GM23338 (cell line): ENCODE data around the gene GRID2IP. TPM values are rescaled to one million over a fixed set of nuclear protein-coding genes. Genes with fewer than 3 reads are reported as not detected.

ENCODE experiments used
- ATAC-seq: fragments of 200-7000 bp; cut with Tn5 transposase; 3 replicates; pipeline ENCODE4 v1.9.1; 2020
- DNase-seq: peaks from one replicate; pipeline ENCODE4 v3.0.0-alpha.2; 2015; ENCODE audit warnings: low spot score
- H2AFZ ChIP-seq: fragments of 200-600 bp; sonication (generic); 2 replicates; pipeline ENCODE4 v1.8.0; 2016; ENCODE audit warnings: antibody characterized with exemption, mild to moderate bottlenecking, moderate library complexity
- H3F3A ChIP-seq: fragments of 200-600 bp; sonication (generic); replicated peaks from 2 replicates; pipeline ENCODE4 v1.8.0; 2017; ENCODE audit warnings: antibody characterized with exemption, mixed run types, low read depth
- H3K27ac ChIP-seq: fragments of 200-600 bp; sonication (generic); 2 replicates; pipeline ENCODE4 v1.6.1; 2016; ENCODE audit warnings: low read depth
- H3K27me3 ChIP-seq: fragments of 200-600 bp; sonication (generic); 2 replicates; pipeline ENCODE4 v1.8.0; 2016; ENCODE audit warnings: mild to moderate bottlenecking, mixed run types, moderate library complexity; ENCODE audit not compliant: insufficient read depth
- H3K36me3 ChIP-seq: fragments of 200-600 bp; sonication (generic); 2 replicates; pipeline ENCODE4 v1.8.0; 2016; ENCODE audit warnings: mild to moderate bottlenecking; ENCODE audit not compliant: insufficient read depth
- H3K4me1 ChIP-seq: fragments of 200-600 bp; sonication (generic); 2 replicates; pipeline ENCODE4 v1.8.0; 2016; ENCODE audit warnings: mild to moderate bottlenecking, moderate library complexity; ENCODE audit not compliant: insufficient read depth
- H3K4me2 ChIP-seq: fragments of 200-600 bp; sonication (generic); 2 replicates; pipeline ENCODE4 v1.7.1; 2017; ENCODE audit warnings: mixed run types
- H3K4me3 ChIP-seq: fragments of 200-600 bp; sonication (generic); 2 replicates; pipeline ENCODE4 v1.6.1; 2016; ENCODE audit warnings: mixed run types
- H3K79me2 ChIP-seq: fragments of 200-600 bp; sonication (generic); replicated peaks from 2 replicates; pipeline ENCODE4 v1.8.0; 2017; ENCODE audit warnings: mild to moderate bottlenecking; ENCODE audit not compliant: insufficient read depth
- H3K9me2 ChIP-seq: fragments of 200-600 bp; sonication (generic); 2 replicates; pipeline ENCODE4 v1.8.0; 2017; ENCODE audit not compliant: insufficient read depth
- H4K20me1 ChIP-seq: fragments of 200-600 bp; sonication (generic); replicated peaks from 2 replicates; pipeline ENCODE4 v1.8.0; 2017; ENCODE audit warnings: mild to moderate bottlenecking; ENCODE audit not compliant: insufficient read depth
- H3K27ac Mint-ChIP-seq: 2 replicates; pipeline ENCODE4 v1.8.0; 2020; ENCODE audit warnings: inconsistent platforms, mild to moderate bottlenecking, moderate library complexity, mixed read lengths
- H3K27me3 Mint-ChIP-seq: 3 replicates; pipeline ENCODE4 v1.8.0; 2022; ENCODE audit warnings: low read depth, mild to moderate bottlenecking, moderate library complexity, mixed read lengths, inconsistent platforms; ENCODE audit not compliant: insufficient read depth, poor library complexity
- H3K36me3 Mint-ChIP-seq: 3 replicates; pipeline ENCODE4 v1.8.0; 2021; ENCODE audit warnings: low read depth, mild to moderate bottlenecking, inconsistent platforms, moderate library complexity, mixed read lengths
- H3K4me1 Mint-ChIP-seq: 3 replicates; pipeline ENCODE4 v1.8.0; 2020; ENCODE audit warnings: mild to moderate bottlenecking, inconsistent platforms, mixed read lengths
- H3K4me3 Mint-ChIP-seq: 3 replicates; pipeline ENCODE4 v1.8.0; 2021; ENCODE audit warnings: moderate library complexity, mild to moderate bottlenecking, inconsistent platforms, mixed read lengths
- H3K9me3 Mint-ChIP-seq: 3 replicates; pipeline ENCODE4 v1.8.0; 2020; ENCODE audit warnings: moderate library complexity, mild to moderate bottlenecking, inconsistent platforms, mixed read lengths
- CREB1 ChIP-seq: fragments of 250-450 bp; sonication (Bioruptor Pico); IDR thresholded peaks from 2 replicates; pipeline ENCODE4 v1.5.0; 2020; ENCODE audit warnings: low read depth, mild to moderate bottlenecking, moderate library complexity
- EZH2 ChIP-seq: fragments of 200-600 bp; sonication (generic); IDR thresholded peaks from one replicate; pipeline ENCODE4 v1.8.0; 2017; ENCODE audit warnings: antibody characterized with exemption, mild to moderate bottlenecking, low read depth; ENCODE audit not compliant: unreplicated experiment
- EZH2phosphoT487 ChIP-seq: fragments of 200-600 bp; sonication (generic); IDR thresholded peaks from one replicate; pipeline ENCODE4 v1.8.1; 2018; ENCODE audit warnings: antibody characterized with exemption; ENCODE audit not compliant: unreplicated experiment
- JUNB ChIP-seq: IDR thresholded peaks from one replicate; pipeline ENCODE4 v1.6.1; 2016; ENCODE audit warnings: antibody characterized with exemption; ENCODE audit not compliant: unreplicated experiment
- NANOG ChIP-seq: IDR thresholded peaks from 2 replicates; pipeline ENCODE4 v1.6.1; 2016; ENCODE audit warnings: antibody characterized with exemption, borderline replicate concordance
- POLR2AphosphoS5 ChIP-seq: IDR thresholded peaks from 2 replicates; pipeline ENCODE4 v1.6.1; 2016; ENCODE audit warnings: antibody characterized with exemption, low read depth
- STAT1 ChIP-seq: IDR thresholded peaks from one replicate; pipeline ENCODE4 v1.6.1; 2016; ENCODE audit warnings: antibody characterized with exemption; ENCODE audit not compliant: unreplicated experiment
- ZNF114 ChIP-seq: fragments of 250-450 bp; sonication (Bioruptor Pico); IDR thresholded peaks from 2 replicates; pipeline ENCODE4 v1.5.0; 2020; ENCODE audit warnings: mild to moderate bottlenecking, moderate library complexity
- ZNF331 ChIP-seq: fragments of 250-450 bp; sonication (Bioruptor Pico); IDR thresholded peaks from 2 replicates; pipeline ENCODE4 v1.5.0; 2020; ENCODE audit warnings: low read depth, mild to moderate bottlenecking, moderate library complexity
- polyA plus RNA-seq: library from polyadenylated mRNA; unstranded; fragments of >200 nt; fragmentation: Nextera tagmentation; extraction: Ambion mirVana; gene quantifications from 2 replicates; pipeline ENCODE4 v1.2.1, GENCODE V29; 2016
- total RNA-seq: library from RNA; depleted of rRNA; stranded (reverse); fragments of >200 nt; shearing (Covaris generic); gene quantifications from 2 replicates; pipeline ENCODE4 v1.2.3, GENCODE V29; 2014
- TF ChIP-seq, protein P1 (sequence below): IDR thresholded peaks from 2 replicates; pipeline ENCODE4 v1.6.1; 2016; ENCODE audit warnings: antibody characterized with exemption
- TF ChIP-seq, protein P2 (sequence below): IDR thresholded peaks from one replicate; pipeline ENCODE4 v1.6.1; 2018; ENCODE audit warnings: antibody characterized with exemption; ENCODE audit not compliant: unreplicated experiment
- TF ChIP-seq, protein P3 (sequence below), 2 experiments: fragments of 200-600 bp in 1 of 2; sonication (generic) in 1 of 2; conservative IDR thresholded peaks; 2 replicates each; pipeline versions ENCODE4 v1.5.1 to v1.6.1; 2016 to 2017; ENCODE audit warnings: antibody characterized with exemption in 2 of 2, low read depth in 2 of 2, mild to moderate bottlenecking in 2 of 2, moderate library complexity in 1 of 2
- TF ChIP-seq, protein P4 (sequence below): fragments of 250-450 bp; sonication (Bioruptor Pico); IDR thresholded peaks from 2 replicates; pipeline ENCODE4 v1.5.0; 2020; ENCODE audit warnings: mild to moderate bottlenecking, moderate library complexity

Gene GRID2IP
- total and polyA plus RNA-seq, 2 experiments from 2014 or later: 0.73 to 1.5 TPM

DNA sequence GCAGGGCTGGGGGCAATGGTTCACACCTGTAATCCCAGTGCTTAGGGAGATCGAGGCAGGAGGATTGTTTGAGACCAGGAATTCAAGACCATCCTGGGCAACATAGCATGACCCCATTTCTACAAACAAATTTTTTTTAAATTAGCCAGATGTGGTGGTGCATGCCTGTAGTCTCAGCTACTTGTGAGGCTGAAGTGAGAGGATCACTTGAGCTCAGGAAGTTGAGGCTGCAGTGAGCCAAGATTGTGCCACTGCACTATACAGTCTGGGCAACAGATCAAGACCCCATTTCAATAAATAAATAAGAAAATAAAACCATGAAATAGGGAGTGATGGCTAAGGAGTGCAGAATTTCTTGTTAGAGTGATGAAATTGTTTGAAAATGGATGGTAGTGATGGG is 8.9 kb downstream of the GRID2IP start:
- no peaks in the 10 kb centered on the region; the same call in 2 of the 3 replicates for H3K4me1 Mint-ChIP-seq
- peaks cover 15% of the 10 kb centered on the region for H3K27me3 Mint-ChIP-seq
- Histone ChIP-seq H3K4me3 (no peak overlapping the region), H4K20me1 (no peaks in the 10 kb centered on the region), H3K27me3 (no peaks in the 10 kb centered on the region), H3K36me3 (no peaks in the 10 kb centered on the region), H3K27ac (no peak overlapping the region), H3F3A (no peaks in the 10 kb centered on the region), H3K79me2 (no peaks in the 10 kb centered on the region), H3K4me2 (no peak overlapping the region), H3K9me2 (no peaks in the 10 kb centered on the region), H3K4me1 (no peaks in the 10 kb centered on the region), H2AFZ (no peak overlapping the region)
- H3K4me3 Mint-ChIP-seq: no peak overlapping the region
- TF ChIP-seq, protein P1, sequence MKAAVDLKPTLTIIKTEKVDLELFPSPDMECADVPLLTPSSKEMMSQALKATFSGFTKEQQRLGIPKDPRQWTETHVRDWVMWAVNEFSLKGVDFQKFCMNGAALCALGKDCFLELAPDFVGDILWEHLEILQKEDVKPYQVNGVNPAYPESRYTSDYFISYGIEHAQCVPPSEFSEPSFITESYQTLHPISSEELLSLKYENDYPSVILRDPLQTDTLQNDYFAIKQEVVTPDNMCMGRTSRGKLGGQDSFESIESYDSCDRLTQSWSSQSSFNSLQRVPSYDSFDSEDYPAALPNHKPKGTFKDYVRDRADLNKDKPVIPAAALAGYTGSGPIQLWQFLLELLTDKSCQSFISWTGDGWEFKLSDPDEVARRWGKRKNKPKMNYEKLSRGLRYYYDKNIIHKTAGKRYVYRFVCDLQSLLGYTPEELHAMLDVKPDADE: no peak
- TF ChIP-seq, protein P2, sequence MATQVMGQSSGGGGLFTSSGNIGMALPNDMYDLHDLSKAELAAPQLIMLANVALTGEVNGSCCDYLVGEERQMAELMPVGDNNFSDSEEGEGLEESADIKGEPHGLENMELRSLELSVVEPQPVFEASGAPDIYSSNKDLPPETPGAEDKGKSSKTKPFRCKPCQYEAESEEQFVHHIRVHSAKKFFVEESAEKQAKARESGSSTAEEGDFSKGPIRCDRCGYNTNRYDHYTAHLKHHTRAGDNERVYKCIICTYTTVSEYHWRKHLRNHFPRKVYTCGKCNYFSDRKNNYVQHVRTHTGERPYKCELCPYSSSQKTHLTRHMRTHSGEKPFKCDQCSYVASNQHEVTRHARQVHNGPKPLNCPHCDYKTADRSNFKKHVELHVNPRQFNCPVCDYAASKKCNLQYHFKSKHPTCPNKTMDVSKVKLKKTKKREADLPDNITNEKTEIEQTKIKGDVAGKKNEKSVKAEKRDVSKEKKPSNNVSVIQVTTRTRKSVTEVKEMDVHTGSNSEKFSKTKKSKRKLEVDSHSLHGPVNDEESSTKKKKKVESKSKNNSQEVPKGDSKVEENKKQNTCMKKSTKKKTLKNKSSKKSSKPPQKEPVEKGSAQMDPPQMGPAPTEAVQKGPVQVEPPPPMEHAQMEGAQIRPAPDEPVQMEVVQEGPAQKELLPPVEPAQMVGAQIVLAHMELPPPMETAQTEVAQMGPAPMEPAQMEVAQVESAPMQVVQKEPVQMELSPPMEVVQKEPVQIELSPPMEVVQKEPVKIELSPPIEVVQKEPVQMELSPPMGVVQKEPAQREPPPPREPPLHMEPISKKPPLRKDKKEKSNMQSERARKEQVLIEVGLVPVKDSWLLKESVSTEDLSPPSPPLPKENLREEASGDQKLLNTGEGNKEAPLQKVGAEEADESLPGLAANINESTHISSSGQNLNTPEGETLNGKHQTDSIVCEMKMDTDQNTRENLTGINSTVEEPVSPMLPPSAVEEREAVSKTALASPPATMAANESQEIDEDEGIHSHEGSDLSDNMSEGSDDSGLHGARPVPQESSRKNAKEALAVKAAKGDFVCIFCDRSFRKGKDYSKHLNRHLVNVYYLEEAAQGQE: no peak
- TF ChIP-seq STAT1 (no peak), ZNF331 (CRISPR knock-in tag) (no peak), EZH2phosphoT487 (no peak), JUNB (no peak), CREB1 (CRISPR knock-in tag) (no peak), POLR2AphosphoS5 (no peak), EZH2 (no peak), ZNF114 (CRISPR knock-in tag) (no peak), NANOG (no peak)
- TF ChIP-seq, protein P3, sequence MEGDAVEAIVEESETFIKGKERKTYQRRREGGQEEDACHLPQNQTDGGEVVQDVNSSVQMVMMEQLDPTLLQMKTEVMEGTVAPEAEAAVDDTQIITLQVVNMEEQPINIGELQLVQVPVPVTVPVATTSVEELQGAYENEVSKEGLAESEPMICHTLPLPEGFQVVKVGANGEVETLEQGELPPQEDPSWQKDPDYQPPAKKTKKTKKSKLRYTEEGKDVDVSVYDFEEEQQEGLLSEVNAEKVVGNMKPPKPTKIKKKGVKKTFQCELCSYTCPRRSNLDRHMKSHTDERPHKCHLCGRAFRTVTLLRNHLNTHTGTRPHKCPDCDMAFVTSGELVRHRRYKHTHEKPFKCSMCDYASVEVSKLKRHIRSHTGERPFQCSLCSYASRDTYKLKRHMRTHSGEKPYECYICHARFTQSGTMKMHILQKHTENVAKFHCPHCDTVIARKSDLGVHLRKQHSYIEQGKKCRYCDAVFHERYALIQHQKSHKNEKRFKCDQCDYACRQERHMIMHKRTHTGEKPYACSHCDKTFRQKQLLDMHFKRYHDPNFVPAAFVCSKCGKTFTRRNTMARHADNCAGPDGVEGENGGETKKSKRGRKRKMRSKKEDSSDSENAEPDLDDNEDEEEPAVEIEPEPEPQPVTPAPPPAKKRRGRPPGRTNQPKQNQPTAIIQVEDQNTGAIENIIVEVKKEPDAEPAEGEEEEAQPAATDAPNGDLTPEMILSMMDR (conservative IDR thresholded peaks at IDR 0.05; ENCODE audit: low read depth in 2 of 2): no peak
- TF ChIP-seq, protein P4, sequence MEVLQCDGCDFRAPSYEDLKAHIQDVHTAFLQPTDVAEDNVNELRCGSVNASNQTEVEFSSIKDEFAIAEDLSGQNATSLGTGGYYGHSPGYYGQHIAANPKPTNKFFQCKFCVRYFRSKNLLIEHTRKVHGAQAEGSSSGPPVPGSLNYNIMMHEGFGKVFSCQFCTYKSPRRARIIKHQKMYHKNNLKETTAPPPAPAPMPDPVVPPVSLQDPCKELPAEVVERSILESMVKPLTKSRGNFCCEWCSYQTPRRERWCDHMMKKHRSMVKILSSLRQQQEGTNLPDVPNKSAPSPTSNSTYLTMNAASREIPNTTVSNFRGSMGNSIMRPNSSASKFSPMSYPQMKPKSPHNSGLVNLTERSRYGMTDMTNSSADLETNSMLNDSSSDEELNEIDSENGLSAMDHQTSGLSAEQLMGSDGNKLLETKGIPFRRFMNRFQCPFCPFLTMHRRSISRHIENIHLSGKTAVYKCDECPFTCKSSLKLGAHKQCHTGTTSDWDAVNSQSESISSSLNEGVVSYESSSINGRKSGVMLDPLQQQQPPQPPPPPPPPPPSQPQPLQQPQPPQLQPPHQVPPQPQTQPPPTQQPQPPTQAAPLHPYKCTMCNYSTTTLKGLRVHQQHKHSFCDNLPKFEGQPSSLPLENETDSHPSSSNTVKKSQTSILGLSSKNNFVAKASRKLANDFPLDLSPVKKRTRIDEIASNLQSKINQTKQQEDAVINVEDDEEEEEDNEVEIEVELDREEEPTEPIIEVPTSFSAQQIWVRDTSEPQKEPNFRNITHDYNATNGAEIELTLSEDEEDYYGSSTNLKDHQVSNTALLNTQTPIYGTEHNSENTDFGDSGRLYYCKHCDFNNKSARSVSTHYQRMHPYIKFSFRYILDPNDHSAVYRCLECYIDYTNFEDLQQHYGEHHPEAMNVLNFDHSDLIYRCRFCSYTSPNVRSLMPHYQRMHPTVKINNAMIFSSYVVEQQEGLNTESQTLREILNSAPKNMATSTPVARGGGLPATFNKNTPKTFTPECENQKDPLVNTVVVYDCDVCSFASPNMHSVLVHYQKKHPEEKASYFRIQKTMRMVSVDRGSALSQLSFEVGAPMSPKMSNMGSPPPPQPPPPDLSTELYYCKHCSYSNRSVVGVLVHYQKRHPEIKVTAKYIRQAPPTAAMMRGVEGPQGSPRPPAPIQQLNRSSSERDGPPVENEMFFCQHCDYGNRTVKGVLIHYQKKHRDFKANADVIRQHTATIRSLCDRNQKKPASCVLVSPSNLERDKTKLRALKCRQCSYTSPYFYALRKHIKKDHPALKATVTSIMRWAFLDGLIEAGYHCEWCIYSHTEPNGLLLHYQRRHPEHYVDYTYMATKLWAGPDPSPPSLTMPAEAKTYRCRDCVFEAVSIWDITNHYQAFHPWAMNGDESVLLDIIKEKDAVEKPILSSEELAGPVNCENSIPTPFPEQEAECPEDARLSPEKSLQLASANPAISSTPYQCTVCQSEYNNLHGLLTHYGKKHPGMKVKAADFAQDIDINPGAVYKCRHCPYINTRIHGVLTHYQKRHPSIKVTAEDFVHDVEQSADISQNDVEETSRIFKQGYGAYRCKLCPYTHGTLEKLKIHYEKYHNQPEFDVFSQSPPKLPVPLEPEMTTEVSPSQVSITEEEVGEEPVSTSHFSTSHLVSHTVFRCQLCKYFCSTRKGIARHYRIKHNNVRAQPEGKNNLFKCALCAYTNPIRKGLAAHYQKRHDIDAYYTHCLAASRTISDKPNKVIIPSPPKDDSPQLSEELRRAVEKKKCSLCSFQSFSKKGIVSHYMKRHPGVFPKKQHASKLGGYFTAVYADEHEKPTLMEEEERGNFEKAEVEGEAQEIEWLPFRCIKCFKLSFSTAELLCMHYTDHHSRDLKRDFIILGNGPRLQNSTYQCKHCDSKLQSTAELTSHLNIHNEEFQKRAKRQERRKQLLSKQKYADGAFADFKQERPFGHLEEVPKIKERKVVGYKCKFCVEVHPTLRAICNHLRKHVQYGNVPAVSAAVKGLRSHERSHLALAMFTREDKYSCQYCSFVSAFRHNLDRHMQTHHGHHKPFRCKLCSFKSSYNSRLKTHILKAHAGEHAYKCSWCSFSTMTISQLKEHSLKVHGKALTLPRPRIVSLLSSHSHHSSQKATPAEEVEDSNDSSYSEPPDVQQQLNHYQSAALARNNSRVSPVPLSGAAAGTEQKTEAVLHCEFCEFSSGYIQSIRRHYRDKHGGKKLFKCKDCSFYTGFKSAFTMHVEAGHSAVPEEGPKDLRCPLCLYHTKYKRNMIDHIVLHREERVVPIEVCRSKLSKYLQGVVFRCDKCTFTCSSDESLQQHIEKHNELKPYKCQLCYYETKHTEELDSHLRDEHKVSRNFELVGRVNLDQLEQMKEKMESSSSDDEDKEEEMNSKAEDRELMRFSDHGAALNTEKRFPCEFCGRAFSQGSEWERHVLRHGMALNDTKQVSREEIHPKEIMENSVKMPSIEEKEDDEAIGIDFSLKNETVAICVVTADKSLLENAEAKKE: no peak
- ATAC-seq (no peak), DNase-seq (no peak)
- H3K36me3 Mint-ChIP-seq: no peaks in the 10 kb centered on the region
- H3K9me3 Mint-ChIP-seq: no peaks in the 10 kb centered on the region; the same call in 2 of the 3 replicates
- H3K27ac Mint-ChIP-seq: no peak overlapping the region
